ENCODE measurements around the gene HOXA6.

DNA sequence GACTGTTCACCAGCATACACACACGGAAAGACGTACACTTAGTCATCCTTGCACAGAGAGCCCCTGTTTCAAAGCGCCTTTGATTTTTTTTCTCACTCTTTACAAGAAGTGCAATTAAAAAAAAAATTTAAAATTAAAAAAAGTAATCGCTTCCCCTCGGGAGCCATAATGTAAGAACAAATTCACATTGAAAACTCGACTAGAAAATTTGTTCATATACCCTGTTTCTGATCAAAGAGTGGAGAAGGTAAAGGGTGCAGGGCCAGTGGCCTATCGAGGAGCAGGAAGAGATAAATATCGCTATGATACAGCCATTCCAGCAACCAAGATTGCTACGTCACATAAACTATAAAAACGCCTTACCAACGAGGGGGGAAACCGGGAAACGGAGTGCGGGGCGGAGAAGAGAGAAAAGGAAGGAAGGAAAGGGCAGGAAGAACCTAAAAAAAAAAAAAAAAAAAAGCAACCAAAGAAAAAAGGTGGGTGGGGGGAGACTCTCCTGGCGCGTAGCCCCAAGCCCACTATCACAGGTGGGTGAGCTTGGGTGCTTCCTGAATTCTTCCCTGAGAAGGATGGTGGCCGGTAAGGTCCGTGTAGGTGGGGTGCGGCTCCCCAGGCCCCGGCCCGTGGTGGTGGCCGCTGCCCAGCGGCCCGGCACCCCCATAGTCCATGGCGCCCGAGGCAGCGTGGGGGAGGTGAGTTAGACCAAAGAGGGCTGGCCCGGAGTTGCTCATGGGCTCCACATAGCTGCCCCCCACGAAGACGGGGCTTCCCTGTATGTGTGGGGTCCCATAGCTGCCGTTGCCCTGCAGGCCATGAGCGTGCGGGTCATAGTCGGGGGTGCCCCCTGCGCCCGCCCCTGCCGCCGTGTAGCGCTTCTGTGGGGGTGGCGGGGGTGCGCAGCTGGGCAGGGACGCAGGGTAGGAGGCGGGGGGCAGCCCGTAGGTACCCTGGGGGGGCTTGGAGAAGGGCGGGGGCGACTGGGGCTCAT is 39.9 kb downstream of the HOXA6 start:
- TF ChIP-seq, protein P1, sequence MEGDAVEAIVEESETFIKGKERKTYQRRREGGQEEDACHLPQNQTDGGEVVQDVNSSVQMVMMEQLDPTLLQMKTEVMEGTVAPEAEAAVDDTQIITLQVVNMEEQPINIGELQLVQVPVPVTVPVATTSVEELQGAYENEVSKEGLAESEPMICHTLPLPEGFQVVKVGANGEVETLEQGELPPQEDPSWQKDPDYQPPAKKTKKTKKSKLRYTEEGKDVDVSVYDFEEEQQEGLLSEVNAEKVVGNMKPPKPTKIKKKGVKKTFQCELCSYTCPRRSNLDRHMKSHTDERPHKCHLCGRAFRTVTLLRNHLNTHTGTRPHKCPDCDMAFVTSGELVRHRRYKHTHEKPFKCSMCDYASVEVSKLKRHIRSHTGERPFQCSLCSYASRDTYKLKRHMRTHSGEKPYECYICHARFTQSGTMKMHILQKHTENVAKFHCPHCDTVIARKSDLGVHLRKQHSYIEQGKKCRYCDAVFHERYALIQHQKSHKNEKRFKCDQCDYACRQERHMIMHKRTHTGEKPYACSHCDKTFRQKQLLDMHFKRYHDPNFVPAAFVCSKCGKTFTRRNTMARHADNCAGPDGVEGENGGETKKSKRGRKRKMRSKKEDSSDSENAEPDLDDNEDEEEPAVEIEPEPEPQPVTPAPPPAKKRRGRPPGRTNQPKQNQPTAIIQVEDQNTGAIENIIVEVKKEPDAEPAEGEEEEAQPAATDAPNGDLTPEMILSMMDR (IDR thresholded peaks at IDR 0.05), result no peak
- TF ChIP-seq POLR2A (IDR thresholded peaks at IDR 0.05), result no peak
- TF ChIP-seq EP300 (IDR thresholded peaks at IDR 0.05), result no peak
